Measurements from ENCODE around the gene IQCK. TPM values are rescaled to one million over a fixed set of nuclear protein-coding genes. Genes with fewer than 3 reads are reported as not detected.

IQCK gene
- total RNA-seq, 2 donors from 2014 or later: 2.2 to 3.7 TPM

- no peak overlapping the region for H3K27ac Mint-ChIP-seq
- DNase-seq (no peak), ATAC-seq (no peak)
- no peaks in the 10 kb centered on the region for H3K36me3 Mint-ChIP-seq (ENCODE audit: low read depth)
- no peaks in the 10 kb centered on the region for H3K27me3 Mint-ChIP-seq
- H3K9me3 ChIP-seq (ENCODE audit: control insufficient read depth, low read length, poor library complexity, severe bottlenecking): no peaks in the 10 kb centered on the region
- H3K4me1 Mint-ChIP-seq: peaks cover 3% of the 10 kb centered on the region
- H3K4me3 Mint-ChIP-seq: no peak overlapping the region
These were observed 119.4 kb downstream of the IQCK start for GRCh38 chr16:19837331-19837980.

DNA sequence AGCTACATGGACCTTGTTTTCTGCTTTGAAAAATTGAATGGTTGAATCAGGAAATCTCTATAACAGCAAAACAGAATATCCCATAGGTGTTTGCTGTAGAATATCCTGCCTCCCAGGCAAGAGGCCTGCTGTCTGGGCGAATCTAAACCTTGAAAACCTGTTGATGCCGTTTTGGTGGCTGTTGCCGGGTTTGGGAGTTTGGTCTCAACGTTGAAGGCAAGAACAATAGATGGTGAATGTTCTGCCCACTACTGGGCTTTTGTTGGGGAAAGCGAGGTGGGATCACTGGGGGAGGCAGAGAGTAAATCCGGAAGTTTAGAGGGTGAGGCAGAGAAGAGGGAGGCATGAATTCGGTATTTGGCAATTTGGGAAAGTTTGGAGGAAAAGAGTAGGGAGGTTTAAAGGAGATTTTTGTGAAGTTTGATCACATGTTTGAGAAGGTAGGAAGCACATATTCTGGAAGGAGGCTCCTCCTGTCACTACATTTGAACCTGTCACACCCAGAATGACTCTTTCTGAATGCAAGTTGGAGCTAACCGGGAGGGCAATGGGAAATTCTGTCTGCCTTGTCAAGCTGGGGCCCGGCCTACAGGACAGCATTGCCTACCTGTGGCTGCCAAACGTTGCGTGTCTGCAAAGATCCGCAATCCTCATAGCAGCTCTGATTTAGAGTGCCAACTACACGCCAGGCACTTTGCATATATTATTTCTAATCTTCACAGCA lies 120.1 kb downstream of the IQCK start:
- no peaks in the 10 kb centered on the region for H3K36me3 Mint-ChIP-seq (ENCODE audit: low read depth)
- H3K4me3 Mint-ChIP-seq: no peak overlapping the region

GRCh38 chr16:19840524-19841110 lies 122.5 kb downstream of the IQCK start:
- Mint-ChIP-seq H3K4me3 (no peak overlapping the region), H3K4me1 (peaks cover 3% of the 10 kb centered on the region), H3K36me3 (ENCODE audit: low read depth) (no peaks in the 10 kb centered on the region), H3K27me3 (no peaks in the 10 kb centered on the region), H3K27ac (no peak overlapping the region)
- no peak for ATAC-seq
- H3K9me3 ChIP-seq (ENCODE audit: control insufficient read depth, low read length, poor library complexity, severe bottlenecking): no peaks in the 10 kb centered on the region
- DNase-seq: no peak

More for the DNA sequence above, 120.1 kb downstream of the IQCK start:
- H3K27me3 Mint-ChIP-seq: no peaks in the 10 kb centered on the region
- ATAC-seq (no peak), DNase-seq (no peak)
- H3K9me3 ChIP-seq (ENCODE audit: control insufficient read depth, low read length, poor library complexity, severe bottlenecking): no peaks in the 10 kb centered on the region
- no peak overlapping the region for H3K27ac Mint-ChIP-seq
- peaks cover 3% of the 10 kb centered on the region for H3K4me1 Mint-ChIP-seq

GRCh38 chr16:19841184-19841583 lies 123.1 kb downstream of the IQCK start:
- H3K9me3 ChIP-seq (ENCODE audit: control insufficient read depth, low read length, poor library complexity, severe bottlenecking): no peaks in the 10 kb centered on the region
- ATAC-seq (no peak), DNase-seq (no peak)
- Mint-ChIP-seq H3K27me3 (no peaks in the 10 kb centered on the region), H3K27ac (no peak overlapping the region), H3K4me1 (peaks cover 3% of the 10 kb centered on the region), H3K36me3 (ENCODE audit: low read depth) (no peaks in the 10 kb centered on the region), H3K4me3 (no peak overlapping the region)

GRCh38 chr16:19842426-19843157 lies 124.5 kb downstream of the IQCK start:
- H3K4me1 Mint-ChIP-seq: peaks cover 3% of the 10 kb centered on the region

DNA sequence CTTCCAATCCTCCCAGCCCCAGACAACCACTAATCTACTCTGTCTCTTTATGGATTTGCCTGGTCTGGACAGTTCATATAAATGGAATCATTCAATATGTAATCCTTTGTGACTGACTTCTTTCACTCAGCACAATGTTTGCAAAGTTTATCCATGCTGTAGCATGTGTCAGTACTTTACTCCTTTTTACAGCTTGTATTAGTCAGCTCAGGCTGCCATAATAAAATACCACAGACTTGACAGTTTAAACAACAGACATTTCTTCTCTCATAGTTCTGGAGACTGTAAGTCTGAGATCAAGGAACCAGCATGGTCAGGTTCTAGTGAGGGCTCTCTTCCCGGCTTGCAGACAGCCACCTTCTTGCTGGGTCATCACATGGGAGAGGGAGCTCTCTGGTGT lies 125.3 kb downstream of the IQCK start:
- no peak for ATAC-seq
- no peaks in the 10 kb centered on the region for H3K9me3 ChIP-seq (ENCODE audit: control insufficient read depth, low read length, poor library complexity, severe bottlenecking)
- no peaks in the 10 kb centered on the region for H3K36me3 Mint-ChIP-seq (ENCODE audit: low read depth)
- peaks cover 6% of the 10 kb centered on the region for H3K27me3 Mint-ChIP-seq
- H3K27ac Mint-ChIP-seq: peak overlapping the region; percentile 0
- no peak for DNase-seq
- no peak overlapping the region for H3K4me3 Mint-ChIP-seq
- no peaks in the 10 kb centered on the region for H3K4me1 Mint-ChIP-seq

More at GRCh38 chr16:19842426-19843157, 124.5 kb downstream of the IQCK start:
- no peak for ATAC-seq
- H3K36me3 Mint-ChIP-seq (ENCODE audit: low read depth): no peaks in the 10 kb centered on the region
- peaks cover 5% of the 10 kb centered on the region for H3K27me3 Mint-ChIP-seq
- no peak overlapping the region for H3K27ac Mint-ChIP-seq
- no peak overlapping the region for H3K4me3 Mint-ChIP-seq
- DNase-seq: no peak
- H3K9me3 ChIP-seq (ENCODE audit: control insufficient read depth, low read length, poor library complexity, severe bottlenecking): no peaks in the 10 kb centered on the region

GRCh38 chr16:19844945-19845641 lies 127.0 kb downstream of the IQCK start:
- H3K4me1 Mint-ChIP-seq: no peaks in the 10 kb centered on the region
- no peak for DNase-seq
- no peak for ATAC-seq
- H3K27ac Mint-ChIP-seq: no peak overlapping the region
- H3K27me3 Mint-ChIP-seq: peaks cover 6% of the 10 kb centered on the region
- H3K4me3 Mint-ChIP-seq: no peak overlapping the region
- no peaks in the 10 kb centered on the region for H3K9me3 ChIP-seq (ENCODE audit: control insufficient read depth, low read length, poor library complexity, severe bottlenecking)
- peaks cover 2% of the 10 kb centered on the region for H3K36me3 Mint-ChIP-seq (ENCODE audit: low read depth)

DNA sequence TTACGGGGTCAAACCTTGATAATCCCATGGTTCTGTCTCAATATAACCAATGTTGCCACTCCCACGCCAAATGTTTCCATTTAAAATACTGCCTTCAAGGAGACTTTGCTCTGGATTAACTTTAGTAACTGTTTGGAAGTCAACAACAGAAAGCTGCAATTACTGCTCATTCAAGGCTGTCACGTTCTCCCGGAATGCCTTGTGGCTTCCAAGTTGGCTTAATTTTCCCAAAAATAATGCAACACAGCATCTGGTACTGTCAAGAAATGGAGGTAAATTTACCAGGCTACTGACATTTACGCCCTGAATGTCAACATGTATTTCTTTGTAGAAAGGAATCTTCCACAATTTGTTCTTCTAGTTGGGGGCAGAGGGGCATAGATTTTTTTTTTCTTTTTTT lies 128.4 kb downstream of the IQCK start:
- Mint-ChIP-seq H3K4me3 (no peak overlapping the region), H3K27me3 (peaks cover 6% of the 10 kb centered on the region), H3K36me3 (ENCODE audit: low read depth) (peaks cover 2% of the 10 kb centered on the region), H3K4me1 (no peaks in the 10 kb centered on the region), H3K27ac (no peak overlapping the region)
- ATAC-seq (no peak), DNase-seq (no peak)
- H3K9me3 ChIP-seq (ENCODE audit: control insufficient read depth, low read length, poor library complexity, severe bottlenecking): no peaks in the 10 kb centered on the region

DNA sequence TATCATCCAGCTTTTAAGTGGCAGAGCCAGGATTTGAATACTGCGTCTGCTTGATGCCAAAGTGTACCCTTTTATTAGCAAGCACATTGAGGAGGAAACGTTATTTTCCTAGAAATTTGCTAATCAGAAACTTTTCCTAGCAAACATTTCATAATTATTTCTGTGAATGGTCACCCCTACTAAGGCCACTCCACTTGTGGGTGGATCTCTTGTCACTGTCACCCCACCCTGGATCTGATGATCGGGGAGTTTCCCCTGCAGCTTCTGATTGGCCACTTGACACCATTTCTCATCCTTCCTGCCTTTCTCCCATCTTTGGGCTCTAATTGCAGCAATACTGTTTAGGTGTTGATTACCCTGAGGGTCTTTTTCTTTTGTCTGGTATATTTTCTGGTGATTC lies 130.7 kb downstream of the IQCK start:
- H3K27ac Mint-ChIP-seq: no peak overlapping the region
- no peaks in the 10 kb centered on the region for H3K9me3 ChIP-seq (ENCODE audit: control insufficient read depth, low read length, poor library complexity, severe bottlenecking)
- H3K4me1 Mint-ChIP-seq: no peaks in the 10 kb centered on the region
- H3K27me3 Mint-ChIP-seq: peaks cover 6% of the 10 kb centered on the region
- H3K36me3 Mint-ChIP-seq (ENCODE audit: low read depth): peaks cover 4% of the 10 kb centered on the region
- H3K4me3 Mint-ChIP-seq: no peak overlapping the region
- no peak for ATAC-seq
- no peak for DNase-seq

DNA sequence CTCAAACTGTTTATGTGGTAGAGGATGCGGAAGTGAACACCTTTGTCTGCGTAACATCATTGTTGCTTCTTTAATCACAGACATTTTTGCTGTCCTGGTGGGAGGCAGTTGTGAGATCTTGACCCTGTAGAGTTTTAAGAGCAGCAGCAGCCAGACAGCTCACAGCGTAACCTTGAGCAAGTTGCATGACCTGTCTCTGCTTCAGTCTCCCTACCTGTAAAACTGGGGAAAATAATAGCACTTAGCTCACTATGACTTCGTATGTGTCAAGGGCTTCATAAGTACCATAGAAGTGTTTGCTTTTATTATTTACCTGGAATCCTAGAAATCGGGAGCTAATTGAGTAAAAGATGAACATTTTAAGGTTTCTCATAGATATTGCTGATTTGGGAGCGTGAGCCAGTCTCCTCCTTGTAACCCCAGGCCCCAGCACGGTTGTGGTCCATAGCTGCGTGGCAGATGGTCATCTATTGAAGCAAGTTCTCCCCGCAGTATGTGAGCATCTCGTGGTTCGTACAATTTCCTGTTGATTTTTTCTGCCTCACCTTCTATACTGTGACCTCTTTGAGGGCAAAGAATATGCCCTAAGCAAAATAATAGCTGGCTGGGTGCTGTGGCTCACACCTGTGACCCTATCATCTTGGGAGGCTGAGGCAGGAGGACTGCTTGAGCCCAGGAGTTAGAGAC lies 132.2 kb downstream of the IQCK start:
- Mint-ChIP-seq H3K27ac (no peak overlapping the region), H3K4me1 (no peaks in the 10 kb centered on the region), H3K4me3 (no peak overlapping the region), H3K27me3 (peaks cover 6% of the 10 kb centered on the region), H3K36me3 (ENCODE audit: low read depth) (peaks cover 4% of the 10 kb centered on the region)
- no peaks in the 10 kb centered on the region for H3K9me3 ChIP-seq (ENCODE audit: control insufficient read depth, low read length, poor library complexity, severe bottlenecking)
- DNase-seq (no peak), ATAC-seq (no peak)

GRCh38 chr16:19851476-19851875 lies 133.4 kb downstream of the IQCK start:
- ATAC-seq: no peak
- Mint-ChIP-seq H3K4me3 (no peak overlapping the region), H3K27ac (no peak overlapping the region), H3K27me3 (peaks cover 6% of the 10 kb centered on the region), H3K36me3 (ENCODE audit: low read depth) (peaks cover 4% of the 10 kb centered on the region), H3K4me1 (no peaks in the 10 kb centered on the region)
- no peaks in the 10 kb centered on the region for H3K9me3 ChIP-seq (ENCODE audit: control insufficient read depth, low read length, poor library complexity, severe bottlenecking)
- no peak for DNase-seq

DNA sequence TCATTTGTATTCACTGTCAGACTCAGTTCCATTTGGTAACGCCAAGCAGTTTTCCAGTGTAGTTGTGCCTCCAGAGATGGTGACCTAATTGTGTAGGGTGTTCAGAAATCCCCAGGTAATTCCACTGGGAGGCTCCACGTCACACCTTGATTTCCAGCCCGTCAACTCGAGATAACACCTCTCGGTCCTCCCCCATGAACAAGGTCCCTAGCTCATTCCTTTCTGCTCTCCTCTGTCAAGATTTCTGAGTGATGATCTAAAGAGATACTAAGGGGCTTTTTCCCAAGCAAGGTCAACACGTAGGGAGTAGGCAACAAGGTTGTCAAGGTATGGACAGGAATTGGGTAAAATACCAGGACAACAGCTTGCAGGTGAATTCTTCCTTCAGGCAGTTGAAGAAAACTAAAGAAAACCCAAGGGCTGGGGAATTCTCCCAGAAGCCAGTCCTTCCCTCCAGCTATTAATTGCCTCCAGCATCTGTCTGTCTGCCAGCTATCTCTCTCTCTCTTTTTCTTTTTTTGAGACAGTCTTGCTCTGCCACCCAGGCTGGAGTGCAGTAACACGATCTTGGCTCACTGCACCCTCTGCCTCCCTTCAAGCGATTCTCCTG lies 135.2 kb downstream of the IQCK start:
- Mint-ChIP-seq H3K4me3 (no peak overlapping the region), H3K36me3 (ENCODE audit: low read depth) (peaks cover 5% of the 10 kb centered on the region), H3K27ac (no peak overlapping the region), H3K27me3 (no peaks in the 10 kb centered on the region), H3K4me1 (no peaks in the 10 kb centered on the region)
- ATAC-seq (no peak), DNase-seq (no peak)
- H3K9me3 ChIP-seq (ENCODE audit: control insufficient read depth, low read length, poor library complexity, severe bottlenecking): no peaks in the 10 kb centered on the region
